ENCODE measurements around the gene TEAD2. TPM values are rescaled to one million over a fixed set of nuclear protein-coding genes. Genes with fewer than 3 reads are reported as not detected.

The TEAD2 gene
- total and polyA plus RNA-seq, 9 of the 15 experiments (the other 6 are each of a cell fraction or from before 2014, with no cell fraction given) = 1.6 to 27.0 (median 13.9) TPM

GRCh38 chr19:49362048-49362928 is at the start of gene TEAD2 (continued):
- TF ChIP-seq, protein P1, sequence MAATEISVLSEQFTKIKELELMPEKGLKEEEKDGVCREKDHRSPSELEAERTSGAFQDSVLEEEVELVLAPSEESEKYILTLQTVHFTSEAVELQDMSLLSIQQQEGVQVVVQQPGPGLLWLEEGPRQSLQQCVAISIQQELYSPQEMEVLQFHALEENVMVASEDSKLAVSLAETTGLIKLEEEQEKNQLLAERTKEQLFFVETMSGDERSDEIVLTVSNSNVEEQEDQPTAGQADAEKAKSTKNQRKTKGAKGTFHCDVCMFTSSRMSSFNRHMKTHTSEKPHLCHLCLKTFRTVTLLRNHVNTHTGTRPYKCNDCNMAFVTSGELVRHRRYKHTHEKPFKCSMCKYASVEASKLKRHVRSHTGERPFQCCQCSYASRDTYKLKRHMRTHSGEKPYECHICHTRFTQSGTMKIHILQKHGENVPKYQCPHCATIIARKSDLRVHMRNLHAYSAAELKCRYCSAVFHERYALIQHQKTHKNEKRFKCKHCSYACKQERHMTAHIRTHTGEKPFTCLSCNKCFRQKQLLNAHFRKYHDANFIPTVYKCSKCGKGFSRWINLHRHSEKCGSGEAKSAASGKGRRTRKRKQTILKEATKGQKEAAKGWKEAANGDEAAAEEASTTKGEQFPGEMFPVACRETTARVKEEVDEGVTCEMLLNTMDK (IDR thresholded peaks at IDR 0.05; ENCODE audit: borderline replicate concordance, insufficient read depth, low read depth, low read length, poor library complexity, severe bottlenecking) = no peak
- TF ChIP-seq ZNF639 (CRISPR knock-in tag; conservative IDR thresholded peaks at IDR 0.05 in 1 of 2, IDR thresholded peaks at IDR 0.05 in 1 of 2) = no peak
- no peak for TF ChIP-seq STAT5A (IDR thresholded peaks at IDR 0.05; ENCODE audit: borderline replicate concordance, low read length)
- TF ChIP-seq, protein P2, sequence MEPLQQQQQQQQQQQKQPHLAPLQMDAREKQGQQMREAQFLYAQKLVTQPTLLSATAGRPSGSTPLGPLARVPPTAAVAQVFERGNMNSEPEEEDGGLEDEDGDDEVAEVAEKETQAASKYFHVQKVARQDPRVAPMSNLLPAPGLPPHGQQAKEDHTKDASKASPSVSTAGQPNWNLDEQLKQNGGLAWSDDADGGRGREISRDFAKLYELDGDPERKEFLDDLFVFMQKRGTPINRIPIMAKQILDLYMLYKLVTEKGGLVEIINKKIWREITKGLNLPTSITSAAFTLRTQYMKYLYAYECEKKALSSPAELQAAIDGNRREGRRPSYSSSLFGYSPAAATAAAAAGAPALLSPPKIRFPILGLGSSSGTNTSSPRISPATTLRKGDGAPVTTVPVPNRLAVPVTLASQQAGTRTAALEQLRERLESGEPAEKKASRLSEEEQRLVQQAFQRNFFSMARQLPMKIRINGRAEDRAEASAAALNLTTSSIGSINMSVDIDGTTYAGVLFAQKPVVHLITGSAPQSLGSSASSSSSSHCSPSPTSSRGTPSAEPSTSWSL (CRISPR knock-in tag; IDR thresholded peaks at IDR 0.05; ENCODE audit: borderline replicate concordance) = no peak
- TF ChIP-seq NR0B1 (IDR thresholded peaks at IDR 0.05; ENCODE audit: partially characterized antibody) = no peak
- no peak for TF ChIP-seq THRAP3 (IDR thresholded peaks at IDR 0.05; ENCODE audit: borderline replicate concordance)
- no peak for TF ChIP-seq USF2 (CRISPR knock-in tag; IDR thresholded peaks at IDR 0.05)
- no peak for TF ChIP-seq ZHX1 (conservative IDR thresholded peaks at IDR 0.05; ENCODE audit: low read length)
- TF ChIP-seq, protein P3, sequence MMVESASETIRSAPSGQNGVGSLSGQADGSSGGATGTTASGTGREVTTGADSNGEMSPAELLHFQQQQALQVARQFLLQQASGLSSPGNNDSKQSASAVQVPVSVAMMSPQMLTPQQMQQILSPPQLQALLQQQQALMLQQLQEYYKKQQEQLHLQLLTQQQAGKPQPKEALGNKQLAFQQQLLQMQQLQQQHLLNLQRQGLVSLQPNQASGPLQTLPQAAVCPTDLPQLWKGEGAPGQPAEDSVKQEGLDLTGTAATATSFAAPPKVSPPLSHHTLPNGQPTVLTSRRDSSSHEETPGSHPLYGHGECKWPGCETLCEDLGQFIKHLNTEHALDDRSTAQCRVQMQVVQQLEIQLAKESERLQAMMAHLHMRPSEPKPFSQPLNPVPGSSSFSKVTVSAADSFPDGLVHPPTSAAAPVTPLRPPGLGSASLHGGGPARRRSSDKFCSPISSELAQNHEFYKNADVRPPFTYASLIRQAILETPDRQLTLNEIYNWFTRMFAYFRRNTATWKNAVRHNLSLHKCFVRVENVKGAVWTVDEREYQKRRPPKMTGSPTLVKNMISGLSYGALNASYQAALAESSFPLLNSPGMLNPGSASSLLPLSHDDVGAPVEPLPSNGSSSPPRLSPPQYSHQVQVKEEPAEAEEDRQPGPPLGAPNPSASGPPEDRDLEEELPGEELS (CRISPR knock-in tag; IDR thresholded peaks at IDR 0.05; ENCODE audit: borderline replicate concordance) = 0 out of 2 replicates have a peak, but pooled peaks have one; percentile 25
- no peak for TF ChIP-seq ZNF140 (CRISPR knock-in tag; IDR thresholded peaks at IDR 0.05)
- no peak for TF ChIP-seq TARDBP (IDR thresholded peaks at IDR 0.05)
- TF ChIP-seq EWSR1 (IDR thresholded peaks at IDR 0.05; ENCODE audit: borderline replicate concordance, low read depth, partially characterized antibody) = no peak

All from K562 (cell line).